OCI-LY1 (cell line): ENCODE data around the gene SCTR.

Source experiments
- CTCF ChIP-seq: fragments of 200-600 bp; sonication (generic), shearing (Covaris generic); IDR thresholded peaks from 2 replicates; pipeline ENCODE4 v1.5.1; 2017; ENCODE audit warnings: mild to moderate bottlenecking, antibody characterized with exemption, low read length, moderate library complexity, mixed read lengths
- EZH2 ChIP-seq: fragments of 200-600 bp; sonication (generic), shearing (Covaris generic); IDR thresholded peaks from 2 replicates; pipeline ENCODE4 v1.8.0; 2017; ENCODE audit warnings: borderline replicate concordance, mixed run types, mild to moderate bottlenecking, antibody characterized with exemption, low read length, moderate library complexity, mixed read lengths

GRCh38 chr2:119476301-119477112 is 47.8 kb downstream of the SCTR start:
- TF ChIP-seq CTCF (peak; percentile 93), EZH2 (no peak)
